H9 (cell line): ENCODE results near the gene MSRB1. TPM values are rescaled to one million over a fixed set of nuclear protein-coding genes. Genes with fewer than 3 reads are reported as not detected.

Experiments
- DNase-seq: peaks from one replicate; pipeline ENCODE4 v3.0.0-alpha.2; 2017
- H2AFZ ChIP-seq: one replicate; pipeline ENCODE4 v1.6.1; 2013; ENCODE audit warnings: mild to moderate bottlenecking, low read length, control low read depth, moderate library complexity
- H2AK5ac ChIP-seq: 2 replicates; pipeline ENCODE4 v1.6.1; 2013; ENCODE audit warnings: low read length, control low read depth, mixed read lengths; ENCODE audit not compliant: insufficient read length
- H2BK120ac ChIP-seq: one replicate; pipeline ENCODE4 v1.6.1; 2013; ENCODE audit warnings: low read depth, mild to moderate bottlenecking, low read length, control low read depth, inconsistent platforms; ENCODE audit not compliant: poor library complexity, severe bottlenecking
- H2BK12ac ChIP-seq: 2 replicates; pipeline ENCODE4 v1.6.1; 2013; ENCODE audit warnings: low read length, control low read depth, mixed read lengths, low read depth; ENCODE audit not compliant: insufficient read length
- H2BK15ac ChIP-seq: 2 replicates; pipeline ENCODE4 v1.6.1; 2013; ENCODE audit warnings: low read depth, low read length, control low read depth
- H2BK20ac ChIP-seq: one replicate; pipeline ENCODE4 v1.6.1; 2013; ENCODE audit warnings: low read depth, mild to moderate bottlenecking, low read length, control low read depth, inconsistent platforms; ENCODE audit not compliant: poor library complexity, severe bottlenecking
- H2BK5ac ChIP-seq: 2 replicates; pipeline ENCODE4 v1.6.1; 2013; ENCODE audit warnings: low read length, control low read depth, mixed read lengths; ENCODE audit not compliant: insufficient read length
- H3K14ac ChIP-seq: 2 replicates; pipeline ENCODE4 v1.6.1; 2013; ENCODE audit warnings: low read length, control low read depth; ENCODE audit not compliant: insufficient read depth
- H3K18ac ChIP-seq: 2 replicates; pipeline ENCODE4 v1.6.1; 2013; ENCODE audit warnings: low read depth, mild to moderate bottlenecking, mixed read lengths, low read length, control low read depth; ENCODE audit not compliant: insufficient read length
- H3K23ac ChIP-seq: 2 replicates; pipeline ENCODE4 v1.6.1; 2013; ENCODE audit warnings: low read length, control low read depth, mixed read lengths, low read depth; ENCODE audit not compliant: insufficient read length
- H3K23me2 ChIP-seq: 2 replicates; pipeline ENCODE4 v1.6.1; 2013; ENCODE audit warnings: low read depth, mild to moderate bottlenecking, mixed read lengths, low read length, control low read depth; ENCODE audit not compliant: insufficient read length, poor library complexity, severe bottlenecking
- H3K27ac ChIP-seq: 2 replicates; pipeline ENCODE4 v1.5.1; 2013; ENCODE audit warnings: low read length, control low read depth, mixed read lengths, low read depth; ENCODE audit not compliant: insufficient read length
- H3K27me3 ChIP-seq: 2 replicates; pipeline ENCODE4 v1.6.1; 2013; ENCODE audit warnings: low read length, control low read depth, inconsistent platforms; ENCODE audit not compliant: insufficient read depth
- H3K4ac ChIP-seq: 2 replicates; pipeline ENCODE4 v1.6.1; 2013; ENCODE audit warnings: low read depth, mild to moderate bottlenecking, control low read depth, inconsistent platforms, low read length, moderate library complexity
- H3K4me1 ChIP-seq: 2 replicates; pipeline ENCODE4 v1.6.1; 2013; ENCODE audit warnings: low read length, control low read depth, inconsistent platforms; ENCODE audit not compliant: insufficient read depth
- H3K4me2 ChIP-seq: 2 replicates; pipeline ENCODE4 v1.6.1; 2013; ENCODE audit warnings: low read length, control low read depth, mixed read lengths; ENCODE audit not compliant: insufficient read length, insufficient read depth
- H3K56ac ChIP-seq: 2 replicates; pipeline ENCODE4 v1.6.1; 2013; ENCODE audit warnings: low read depth, mild to moderate bottlenecking, mixed read lengths, low read length, control low read depth; ENCODE audit not compliant: insufficient read length
- H3K79me1 ChIP-seq: 2 replicates; pipeline ENCODE4 v1.6.1; 2013; ENCODE audit warnings: low read depth, mild to moderate bottlenecking, moderate library complexity, low read length, control low read depth, inconsistent platforms; ENCODE audit not compliant: insufficient read depth, poor library complexity, severe bottlenecking
- H3K79me2 ChIP-seq: 2 replicates; pipeline ENCODE4 v1.6.1; 2013; ENCODE audit warnings: low read length, control low read depth, inconsistent platforms; ENCODE audit not compliant: insufficient read depth
- H3K9ac ChIP-seq: 2 replicates; pipeline ENCODE4 v1.6.1; 2013; ENCODE audit warnings: low read length, control low read depth, mixed read lengths; ENCODE audit not compliant: insufficient read length; ENCODE audit errors: extremely low read depth
- H3K9me3 ChIP-seq: one replicate; pipeline ENCODE4 v1.6.1; 2013; ENCODE audit warnings: low read depth, low read length, inconsistent platforms; ENCODE audit not compliant: control insufficient read depth
- H3T11ph ChIP-seq: one replicate; pipeline ENCODE4 v1.6.1; 2013; ENCODE audit warnings: mild to moderate bottlenecking, low read length, control low read depth, inconsistent platforms
- H4K20me1 ChIP-seq: one replicate; pipeline ENCODE4 v1.6.1; 2013; ENCODE audit not compliant: control insufficient read depth, insufficient read length, insufficient read depth
- H4K5ac ChIP-seq: 2 replicates; pipeline ENCODE4 v1.6.1; 2013; ENCODE audit warnings: low read depth, mild to moderate bottlenecking, mixed read lengths, low read length, control low read depth; ENCODE audit not compliant: insufficient read length
- H4K8ac ChIP-seq: replicated peaks from 2 replicates; pipeline ENCODE4 v1.6.1; 2013; ENCODE audit warnings: low read length, control low read depth, mixed read lengths, low read depth; ENCODE audit not compliant: insufficient read length
- H4K91ac ChIP-seq: 2 replicates; pipeline ENCODE4 v1.6.1; 2013; ENCODE audit warnings: low read depth, mild to moderate bottlenecking, moderate library complexity, mixed read lengths, low read length, control low read depth; ENCODE audit not compliant: insufficient read length
- H3K27ac Mint-ChIP-seq, 3 experiments: 2 replicates in 2 of 3; 3 replicates in 1 of 3; pipeline ENCODE4 v1.8.0; 2020 to 2021; ENCODE audit warnings: mixed read lengths in 3 of 3, mild to moderate bottlenecking in 1 of 3, moderate library complexity in 1 of 3
- H3K27me3 Mint-ChIP-seq: 2 replicates; pipeline ENCODE4 v1.8.0; 2021; ENCODE audit warnings: low read depth, mild to moderate bottlenecking, moderate library complexity, mixed read lengths
- H3K36me3 Mint-ChIP-seq, 3 experiments: 2 replicates in 2 of 3; 3 replicates in 1 of 3; pipeline ENCODE4 v1.8.0; 2020 to 2021; ENCODE audit warnings: low read depth in 3 of 3, mixed read lengths in 3 of 3; ENCODE audit not compliant: insufficient read depth in 1 of 3
- H3K4me1 Mint-ChIP-seq, 2 experiments: 2 replicates each; pipeline ENCODE4 v1.8.0; 2020; ENCODE audit warnings: mixed read lengths in 2 of 2
- H3K4me3 Mint-ChIP-seq, 2 experiments: 2 replicates in 1 of 2; 3 replicates in 1 of 2; pipeline ENCODE4 v1.8.0; 2020 to 2021; ENCODE audit warnings: mild to moderate bottlenecking in 2 of 2, mixed read lengths in 2 of 2, moderate library complexity in 1 of 2
- H3K9me3 Mint-ChIP-seq, 2 experiments: 2 replicates in 1 of 2; 3 replicates in 1 of 2; pipeline ENCODE4 v1.8.0; 2020; ENCODE audit warnings: mild to moderate bottlenecking in 2 of 2, mixed read lengths in 2 of 2, moderate library complexity in 1 of 2
- CTCF ChIP-seq: fragments of 200-600 bp; sonication (generic); conservative IDR thresholded peaks from 3 replicates; pipeline ENCODE4 v1.8.0; 2021; ENCODE audit warnings: antibody characterized with exemption, mild to moderate bottlenecking
- WGBS: extraction: QIAGEN DNeasy Blood & Tissue Kit; methylation state at CpG from one replicate; pipeline ENCODE4 v1.1.7; 2013; ENCODE audit warnings: missing lambda C conversion rate, low lambda C conversion rate, mixed read lengths; ENCODE audit not compliant: insufficient read length; ENCODE audit errors: extremely low coverage; 5-methylcytosine and 5-hydroxymethylcytosine counted together
- total RNA-seq: library from RNA; stranded (reverse); gene quantifications from 2 replicates; pipeline ENCODE4 v1.2.1, GENCODE V29; 2021

MSRB1 gene
- total RNA-seq, 1 experiment from 2014 or later = 25.7 TPM

- H4K8ac ChIP-seq = no peak overlapping the region
- H3K79me1 ChIP-seq = no peaks in the 10 kb centered on the region
- H3K9ac ChIP-seq = peak overlapping the region; percentile 52
- no peak overlapping the region for H3K23ac ChIP-seq
- H3K79me2 ChIP-seq = no peaks in the 10 kb centered on the region; the same call in 1 of the 2 replicates
- H4K91ac ChIP-seq = no peak overlapping the region
- H3K27ac ChIP-seq = no peak overlapping the region
- peaks cover 2% of the 10 kb centered on the region for H4K20me1 ChIP-seq
- H3K4me1 ChIP-seq = no peaks in the 10 kb centered on the region; the same call in 1 of the 2 replicates
- no peak overlapping the region for H2BK15ac ChIP-seq
- DNase-seq = peak; percentile 58
- peak overlapping the region in 2 of 3 experiments; percentile 26 to 92; a peak in 3 of 7 replicates for H3K27ac Mint-ChIP-seq
- no peak overlapping the region for H2AK5ac ChIP-seq
- peaks cover 30 to 37% of the 10 kb centered on the region in 2 experiments for H3K4me1 Mint-ChIP-seq
- H3K56ac ChIP-seq = no peak overlapping the region
- H2BK120ac ChIP-seq = no peak overlapping the region
- no peak overlapping the region for H2BK5ac ChIP-seq
- peak overlapping the region; percentile 85 to 88 for H3K4me3 Mint-ChIP-seq
- H3K27me3 ChIP-seq = peaks cover 26% of the 10 kb centered on the region
- no peak for TF ChIP-seq CTCF
- no peak overlapping the region for H2BK20ac ChIP-seq
- no peak overlapping the region for H3T11ph ChIP-seq
- no peak overlapping the region for H4K5ac ChIP-seq
- H3K4me2 ChIP-seq = peak overlapping the region; percentile 81
- no peak overlapping the region for H2AFZ ChIP-seq
- H3K23me2 ChIP-seq = peaks cover 25% of the 10 kb centered on the region
- H3K9me3 ChIP-seq = no peaks in the 10 kb centered on the region
- no peaks in the 10 kb centered on the region; a peak in 1 of 5 replicates for H3K9me3 Mint-ChIP-seq
- no CpG with 5 or more reads among the region's 58 CpGs for WGBS
- H2BK12ac ChIP-seq = no peak overlapping the region
- H3K14ac ChIP-seq = peak overlapping the region; percentile 52; the same call in 1 of the 2 replicates
- peaks cover 57% of the 10 kb centered on the region for H3K27me3 Mint-ChIP-seq
- peak overlapping the region; percentile 38 for H3K18ac ChIP-seq
- no peak overlapping the region for H3K4ac ChIP-seq
- peaks cover 0 to 20% (median 18%) of the 10 kb centered on the region in 3 experiments for H3K36me3 Mint-ChIP-seq
Observed at GRCh38 chr16:1984347-1985225, 41.6 kb upstream of the MSRB1 start.
